ENCODE results near the gene NUP133.

- no peak for TF ChIP-seq CTCF (conservative IDR thresholded peaks at IDR 0.05)
- TF ChIP-seq ZFX (IDR thresholded peaks at IDR 0.05): no peak
These were observed 21.0 kb downstream of the NUP133 start for GRCh38 chr1:229487181-229487580.
